IPS DF 6.9 (cell line): ENCODE data around the gene MBD3L4.
"Not testable (repeated sequence)": the region's sequence is repeated elsewhere in the genome, so short reads cannot be mapped to it uniquely, and the experiment has no call there.

Source experiments
- DNase-seq: peaks from one replicate; pipeline ENCODE4 v3.0.0-alpha.2; 2013; ENCODE audit warnings: low read depth, low spot score
- H3K27ac ChIP-seq: one replicate; pipeline ENCODE4 v1.5.1; 2013; ENCODE audit warnings: low read length, control low read depth
- H3K27me3 ChIP-seq: 2 replicates; pipeline ENCODE4 v1.6.1; 2013; ENCODE audit warnings: mild to moderate bottlenecking, low read length; ENCODE audit not compliant: control insufficient read depth, insufficient read depth
- H3K36me3 ChIP-seq: 2 replicates; pipeline ENCODE4 v1.6.1; 2013; ENCODE audit warnings: low read length; ENCODE audit not compliant: control insufficient read depth, insufficient read depth
- H3K4me1 ChIP-seq: 2 replicates; pipeline ENCODE4 v1.6.1; 2013; ENCODE audit warnings: low read length; ENCODE audit not compliant: control insufficient read depth, insufficient read depth
- H3K4me3 ChIP-seq: 2 replicates; pipeline ENCODE4 v1.5.1; 2013; ENCODE audit warnings: mild to moderate bottlenecking, low read length
- H3K9me3 ChIP-seq: 2 replicates; pipeline ENCODE4 v1.6.1; 2013; ENCODE audit warnings: low read length, inconsistent platforms; ENCODE audit not compliant: control insufficient read depth, insufficient read depth
- WGBS: extraction: QIAGEN DNeasy Blood & Tissue Kit; methylation state at CpG from one replicate; pipeline ENCODE4 v1.1.7; 2013; ENCODE audit warnings: mixed read lengths, missing lambda C conversion rate; ENCODE audit not compliant: insufficient read length, insufficient coverage; 5-methylcytosine and 5-hydroxymethylcytosine counted together

MBD3L4 gene

GRCh38 chr19:7049021-7049420, 9.0 kb upstream of the MBD3L4 start, which contains the start of gene MBD3L2:
TSS of gene MBD3L2 (plus strand) at chr19:7049321. CDS start at chr19:7049374, 53 bp downstream.
- H3K4me1 ChIP-seq, H3K27ac ChIP-seq, H3K9me3 ChIP-seq, DNase-seq, H3K36me3 ChIP-seq, H3K27me3 ChIP-seq, H3K4me3 ChIP-seq: not testable (repeated sequence)
- no CpG with 5 or more reads among the region's 7 CpGs for WGBS

- not testable (repeated sequence) for H3K4me1 ChIP-seq, H3K4me3 ChIP-seq, H3K9me3 ChIP-seq, DNase-seq, H3K27ac ChIP-seq, H3K27me3 ChIP-seq, H3K36me3 ChIP-seq
- WGBS: no CpG with 5 or more reads among the region's 2 CpGs
Observed at GRCh38 chr19:7041563-7041962, 1.6 kb upstream of the MBD3L4 start.

GRCh38 chr19:7030278-7030677, 9.7 kb downstream of the MBD3L4 start, which contains the start of gene MBD3L5:
TSS of gene MBD3L5 (plus strand) at chr19:7030578. CDS start at chr19:7030612, 34 bp downstream.
- not testable (repeated sequence) for H3K27me3 ChIP-seq, H3K27ac ChIP-seq, H3K36me3 ChIP-seq, H3K9me3 ChIP-seq, H3K4me1 ChIP-seq, DNase-seq, H3K4me3 ChIP-seq
- WGBS: no CpG with 5 or more reads among the region's 9 CpGs

- H3K27ac ChIP-seq, H3K27me3 ChIP-seq, H3K4me1 ChIP-seq, H3K9me3 ChIP-seq, H3K36me3 ChIP-seq, H3K4me3 ChIP-seq, DNase-seq: not testable (repeated sequence)
- WGBS: no CpG with 5 or more reads among the region's 1 CpG
Observed at GRCh38 chr19:7028790-7029189, 11.2 kb downstream of the MBD3L4 start.

- no CpG with 5 or more reads among the region's 6 CpGs for WGBS
- H3K4me1 ChIP-seq, DNase-seq: not testable (repeated sequence)
Observed at GRCh38 chr19:7021331-7021730, 18.6 kb downstream of the MBD3L4 start, which contains the start of gene MBD3L2B. TSS of gene MBD3L2B (minus strand) at chr19:7021431. CDS start at chr19:7021397, 34 bp downstream.

GRCh38 chr19:7018828-7019227, 21.2 kb downstream of the MBD3L4 start:
- H3K4me3 ChIP-seq: no peak overlapping the region
- no peaks in the 10 kb centered on the region for H3K4me1 ChIP-seq
- H3K9me3 ChIP-seq: no peaks in the 10 kb centered on the region; the same call in 1 of the 2 replicates
- no peaks in the 10 kb centered on the region for H3K36me3 ChIP-seq
- no peak for DNase-seq
- no peak overlapping the region for H3K27ac ChIP-seq
- WGBS: no CpG with 5 or more reads among the region's 6 CpGs
- no peaks in the 10 kb centered on the region for H3K27me3 ChIP-seq

More at GRCh38 chr19:7021331-7021730, 18.6 kb downstream of the MBD3L4 start, which contains the start of gene MBD3L2B:
- not testable (repeated sequence) for H3K9me3 ChIP-seq, H3K4me3 ChIP-seq, H3K27me3 ChIP-seq, H3K36me3 ChIP-seq, H3K27ac ChIP-seq

GRCh38 chr19:7013678-7014077, 26.3 kb downstream of the MBD3L4 start:
- Histone ChIP-seq H3K4me1 (no peaks in the 10 kb centered on the region), H3K27me3 (no peaks in the 10 kb centered on the region), H3K9me3 (peaks cover 3% of the 10 kb centered on the region), H3K36me3 (no peaks in the 10 kb centered on the region), H3K4me3 (no peak overlapping the region), H3K27ac (no peak overlapping the region)
- no CpG with 5 or more reads among the region's 4 CpGs for WGBS
- no peak for DNase-seq

GRCh38 chr19:7010722-7011593, 29.0 kb downstream of the MBD3L4 start:
- peaks cover 6% of the 10 kb centered on the region for H3K9me3 ChIP-seq
- no peak overlapping the region for H3K27ac ChIP-seq
- WGBS: no CpG with 5 or more reads among the region's 12 CpGs
- no peak overlapping the region for H3K4me3 ChIP-seq
- no peaks in the 10 kb centered on the region for H3K27me3 ChIP-seq
- no peaks in the 10 kb centered on the region for H3K36me3 ChIP-seq
- no peak for DNase-seq
- H3K4me1 ChIP-seq: no peaks in the 10 kb centered on the region

GRCh38 chr19:7007859-7008258, 32.1 kb downstream of the MBD3L4 start:
- no peak overlapping the region for H3K4me3 ChIP-seq
- no peak for DNase-seq
- no peaks in the 10 kb centered on the region for H3K36me3 ChIP-seq
- WGBS: no CpG with 5 or more reads among the region's 4 CpGs
- no peak overlapping the region for H3K27ac ChIP-seq
- H3K9me3 ChIP-seq: peaks cover 8% of the 10 kb centered on the region
- no peaks in the 10 kb centered on the region for H3K4me1 ChIP-seq
- H3K27me3 ChIP-seq: no peaks in the 10 kb centered on the region

GRCh38 chr19:7006135-7006704, 33.8 kb downstream of the MBD3L4 start:
- H3K36me3 ChIP-seq: no peaks in the 10 kb centered on the region
- H3K27ac ChIP-seq: no peak overlapping the region
- no peaks in the 10 kb centered on the region for H3K27me3 ChIP-seq
- no peaks in the 10 kb centered on the region for H3K4me1 ChIP-seq
- no CpG with 5 or more reads among the region's 11 CpGs for WGBS
- H3K9me3 ChIP-seq: peaks cover 7% of the 10 kb centered on the region
- no peak overlapping the region for H3K4me3 ChIP-seq
- no peak for DNase-seq
